ENCODE measurements around the gene PPP1R37.

Gene PPP1R37

GRCh38 chr19:45130888-45131615 lies 38.1 kb downstream of the PPP1R37 start:
- peak; percentile 29 for TF ChIP-seq CTCF (IDR thresholded peaks at IDR 0.05; ENCODE audit: low read depth, low read length)
- DNase-seq (ENCODE audit: low read depth, low spot score), result peak; percentile 14
- H3K4me3 ChIP-seq (ENCODE audit: low read depth, low read length), result no peak overlapping the region
- in situ Hi-C loops (cut with HindIII; ENCODE audit: low sequenced_read_pairs), result no loop called here

- TF ChIP-seq CTCF (IDR thresholded peaks at IDR 0.05; ENCODE audit: low read depth, low read length), result no peak
- in situ Hi-C loops (cut with HindIII; ENCODE audit: low sequenced_read_pairs), result no loop called here
- no peak overlapping the region for H3K4me3 ChIP-seq (ENCODE audit: low read depth, low read length)
- DNase-seq (ENCODE audit: low read depth, low spot score), result no peak
Measured at GRCh38 chr19:45133661-45134060, 40.7 kb downstream of the PPP1R37 start.

- in situ Hi-C loops (cut with HindIII; ENCODE audit: low sequenced_read_pairs), result no loop called here
- DNase-seq (ENCODE audit: low read depth, low spot score), result no peak
- no peak overlapping the region for H3K4me3 ChIP-seq (ENCODE audit: low read depth, low read length)
- no peak for TF ChIP-seq CTCF (IDR thresholded peaks at IDR 0.05; ENCODE audit: low read depth, low read length)
Measured at GRCh38 chr19:45135176-45135885, 42.4 kb downstream of the PPP1R37 start.

GRCh38 chr19:45136507-45137178 lies 43.7 kb downstream of the PPP1R37 start:
- H3K4me3 ChIP-seq (ENCODE audit: low read depth, low read length), result no peak overlapping the region
- in situ Hi-C loops (cut with HindIII; ENCODE audit: low sequenced_read_pairs), result no loop called here
- no peak for DNase-seq (ENCODE audit: low read depth, low spot score)
- TF ChIP-seq CTCF (IDR thresholded peaks at IDR 0.05; ENCODE audit: low read depth, low read length), result no peak

- in situ Hi-C loops (cut with HindIII; ENCODE audit: low sequenced_read_pairs), result no loop called here
- no peak for TF ChIP-seq CTCF (IDR thresholded peaks at IDR 0.05; ENCODE audit: low read depth, low read length)
- H3K4me3 ChIP-seq (ENCODE audit: low read depth, low read length), result no peak overlapping the region
- peak; percentile 31 for DNase-seq (ENCODE audit: low read depth, low spot score)
Measured at GRCh38 chr19:45137179-45137761, 44.3 kb downstream of the PPP1R37 start.

GRCh38 chr19:45138303-45138751 lies 45.3 kb downstream of the PPP1R37 start:
- H3K4me3 ChIP-seq (ENCODE audit: low read depth, low read length), result no peak overlapping the region
- in situ Hi-C loops (cut with HindIII; ENCODE audit: low sequenced_read_pairs), result no loop called here
- DNase-seq (ENCODE audit: low read depth, low spot score), result no peak
- no peak for TF ChIP-seq CTCF (IDR thresholded peaks at IDR 0.05; ENCODE audit: low read depth, low read length)
